ENCODE data around the gene EFCAB8.

Gene EFCAB8

GRCh38 chr20:32989507-32990283 lies 131.0 kb downstream of the EFCAB8 start:
- DNase-seq (ENCODE audit: low read depth), result no peak
- no peak for TF ChIP-seq CTCF (conservative IDR thresholded peaks at IDR 0.05; ENCODE audit: low read length)

GRCh38 chr20:32990426-32990825 lies 131.7 kb downstream of the EFCAB8 start:
- H3K4me3 ChIP-seq (ENCODE audit: low read length), result no peak overlapping the region
- DNase-seq (ENCODE audit: low read depth), result no peak
- no peak for TF ChIP-seq CTCF (conservative IDR thresholded peaks at IDR 0.05; ENCODE audit: low read length)

More at GRCh38 chr20:32989507-32990283, 131.0 kb downstream of the EFCAB8 start:
- H3K4me3 ChIP-seq (ENCODE audit: low read length), result no peak overlapping the region

GRCh38 chr20:32991383-32991782 lies 132.7 kb downstream of the EFCAB8 start:
- DNase-seq (ENCODE audit: low read depth), result no peak
- no peak overlapping the region for H3K4me3 ChIP-seq (ENCODE audit: low read length)
- no peak for TF ChIP-seq CTCF (conservative IDR thresholded peaks at IDR 0.05; ENCODE audit: low read length)

- no peak for TF ChIP-seq CTCF (conservative IDR thresholded peaks at IDR 0.05; ENCODE audit: low read length)
- H3K4me3 ChIP-seq (ENCODE audit: low read length), result no peak overlapping the region
- no peak for DNase-seq (ENCODE audit: low read depth)
Measured at GRCh38 chr20:32991792-32992641, 133.3 kb downstream of the EFCAB8 start.

- no peak for TF ChIP-seq CTCF (conservative IDR thresholded peaks at IDR 0.05; ENCODE audit: low read length)
- H3K4me3 ChIP-seq (ENCODE audit: low read length), result no peak overlapping the region
- DNase-seq (ENCODE audit: low read depth), result no peak
Measured at GRCh38 chr20:32993496-32994050, 134.8 kb downstream of the EFCAB8 start.

GRCh38 chr20:32995802-32996201 lies 137.1 kb downstream of the EFCAB8 start:
- 0 out of 2 replicates have a peak, but pooled peaks have one; percentile 11 for TF ChIP-seq CTCF (conservative IDR thresholded peaks at IDR 0.05; ENCODE audit: low read length)
- no peak for DNase-seq (ENCODE audit: low read depth)
- H3K4me3 ChIP-seq (ENCODE audit: low read length), result no peak overlapping the region
